Naive thymus-derived CD4-positive, alpha-beta T cell (primary cell): ENCODE results near the gene FRAT2. TPM values are rescaled to one million over a fixed set of nuclear protein-coding genes. Genes with fewer than 3 reads are reported as not detected.

Experiments used
- ATAC-seq: fragments of 150-1000 bp; cut with Tn5 transposase; 2 replicates; pipeline ENCODE4 v1.10.0; 2021; ENCODE audit warnings: mild to moderate bottlenecking, moderate library complexity
- CTCF ChIA-PET: fragments of 350-600 bp; sonication (Branson Sonifier 250); formaldehyde crosslinking; loops from one replicate; lab custom pipeline; 2021; ENCODE audit warnings: antibody characterized with exemption; lab: Charles Lee
- POLR2A ChIA-PET: fragments of 350-600 bp; sonication (Branson Sonifier 250); formaldehyde crosslinking; loops from one replicate; lab custom pipeline; 2021; ENCODE audit warnings: antibody characterized with exemption, inconsistent platforms; lab: Charles Lee
- DNase-seq, 9 donors: peaks; one replicate each; pipeline versions ENCODE4 v3.0.0 to v3.0.0-alpha.2; 2020 to 2022; ENCODE audit warnings: mixed read lengths in 1 of 9
- H3K27ac ChIP-seq: one replicate; pipeline ENCODE4 v1.7.0; 2013; ENCODE audit warnings: mild to moderate bottlenecking, low read depth, low read length, moderate library complexity
- H3K27me3 ChIP-seq, 2 donors: one replicate each; pipeline ENCODE4 v1.7.0; 2013; ENCODE audit warnings: low read length in 2 of 2, mild to moderate bottlenecking in 2 of 2, moderate library complexity in 2 of 2; ENCODE audit not compliant: control insufficient read depth in 2 of 2, insufficient read depth in 2 of 2
- H3K36me3 ChIP-seq, 3 experiments: 1 replicate in 2 of 3; 2 replicates in 1 of 3; pipeline ENCODE4 v1.7.0; 2013; ENCODE audit warnings: low read length in 3 of 3, mild to moderate bottlenecking in 3 of 3, moderate library complexity in 1 of 3; ENCODE audit not compliant: insufficient read depth in 3 of 3, control insufficient read depth in 2 of 3
- H3K4me1 ChIP-seq, 2 donors: one replicate each; pipeline ENCODE4 v1.7.0; 2013; ENCODE audit warnings: low read length in 2 of 2, mild to moderate bottlenecking in 2 of 2, moderate library complexity in 1 of 2; ENCODE audit not compliant: control insufficient read depth in 2 of 2, insufficient read depth in 2 of 2
- H3K4me3 ChIP-seq: 2 replicates; pipeline ENCODE4 v1.7.0; 2013; ENCODE audit warnings: mild to moderate bottlenecking, low read length
- H3K9me3 ChIP-seq, 3 experiments: 1 replicate in 2 of 3; 2 replicates in 1 of 3; pipeline ENCODE4 v1.7.0; 2013; ENCODE audit warnings: low read length in 3 of 3; ENCODE audit not compliant: control insufficient read depth in 2 of 3
- H3K27ac Mint-ChIP-seq, 9 donors: one replicate each; pipeline ENCODE4 v1.8.0; 2020 to 2022; ENCODE audit warnings: mixed read lengths in 9 of 9, mild to moderate bottlenecking in 8 of 9, moderate library complexity in 5 of 9, inconsistent platforms in 2 of 9
- H3K27me3 Mint-ChIP-seq, 5 donors: one replicate each; pipeline ENCODE4 v1.8.0; 2021 to 2022; ENCODE audit warnings: mixed read lengths in 5 of 5, mild to moderate bottlenecking in 1 of 5
- H3K36me3 Mint-ChIP-seq, 5 donors: one replicate each; pipeline ENCODE4 v1.8.0; 2020 to 2022; ENCODE audit warnings: mixed read lengths in 5 of 5, mild to moderate bottlenecking in 3 of 5, inconsistent platforms in 1 of 5
- H3K4me1 Mint-ChIP-seq, 7 donors: one replicate each; pipeline ENCODE4 v1.8.0; 2020 to 2022; ENCODE audit warnings: mixed read lengths in 7 of 7, mild to moderate bottlenecking in 3 of 7, inconsistent platforms in 1 of 7
- H3K4me3 Mint-ChIP-seq, 10 donors: one replicate each; pipeline ENCODE4 v1.8.0; 2020 to 2022; ENCODE audit warnings: mild to moderate bottlenecking in 10 of 10, mixed read lengths in 10 of 10, moderate library complexity in 6 of 10, inconsistent platforms in 2 of 10
- H3K9me3 Mint-ChIP-seq, 11 donors: one replicate each; pipeline ENCODE4 v1.8.0; 2020 to 2022; ENCODE audit warnings: mixed read lengths in 11 of 11, mild to moderate bottlenecking in 4 of 11, inconsistent platforms in 1 of 11, moderate library complexity in 1 of 11
- intact Hi-C, 2 donors: fragments of 100-400 bp; cut with micrococcal nuclease; formaldehyde crosslinking; loops; one replicate each; pipeline ENCODE4 v1.15.1; 2023
- polyA plus RNA-seq, 2 donors: library from polyadenylated mRNA; unstranded; fragments of 300-500 nt; fragmentation: Illumina TruSeq; gene quantifications; one replicate each; pipeline ENCODE4 v1.2.3, GENCODE V29; 2021
- total RNA-seq, 6 experiments: library from RNA in 5 of 6; stranded (reverse) in 5 of 6; gene quantifications; 1 replicate in 5 of 6; 2 replicates in 1 of 6; pipeline ENCODE4 v1.2.3 and lab custom pipeline; 2021 to 2026

The FRAT2 gene
- total and polyA plus RNA-seq, 7 experiments from 2014 or later: 9.3 to 39.7 (median 27.2) TPM

DNA sequence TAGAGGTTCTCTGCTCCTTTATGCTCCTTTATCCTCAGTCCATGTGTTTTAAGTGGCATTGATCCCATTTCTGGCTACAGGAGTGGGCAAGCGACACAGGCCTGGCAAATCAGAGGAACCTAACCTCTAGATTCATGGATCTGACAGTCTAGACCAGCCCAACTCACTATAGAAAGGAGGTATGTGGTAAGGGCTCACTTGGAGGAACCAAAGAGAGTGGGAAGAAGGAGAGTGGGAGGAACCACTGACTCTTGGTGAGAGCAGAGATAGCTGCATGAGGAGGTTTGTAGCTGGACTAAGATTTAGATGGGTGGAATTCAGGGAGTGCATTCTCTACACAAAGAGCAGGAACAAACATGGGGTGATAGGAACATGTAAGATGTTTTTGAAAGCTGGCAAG is 27.1 kb downstream of the FRAT2 start:
- intact Hi-C loops: no loop called here
- Histone ChIP-seq H3K4me1 (no peaks in the 10 kb centered on the region), H3K9me3 (no peaks in the 10 kb centered on the region), H3K4me3 (no peak overlapping the region), H3K27ac (no peak overlapping the region), H3K36me3 (no peaks in the 10 kb centered on the region), H3K27me3 (no peaks in the 10 kb centered on the region)
- ChIA-PET CTCF (interaction anchor here (0.6 to 1.0 kb wide), 3 partner anchors 20 to 35 kb away, joined by 3 to 5 read pairs (median 4); no protein-coding TSS in a partner anchor), POLR2A (interaction anchor here (3.3 kb wide), 1 partner anchor 12 kb away, joined by 12 read pairs; the partner anchor contains the start of gene FRAT1)
- Mint-ChIP-seq H3K4me3 (no peak overlapping the region), H3K36me3 (no peaks in the 10 kb centered on the region), H3K27ac (peak overlapping the region in 1 of 9 donors; percentile 17), H3K4me1 (no peaks in the 10 kb centered on the region), H3K27me3 (no peaks in the 10 kb centered on the region), H3K9me3 (no peaks in the 10 kb centered on the region)
- ATAC-seq (no peak), DNase-seq (no peak)

DNA sequence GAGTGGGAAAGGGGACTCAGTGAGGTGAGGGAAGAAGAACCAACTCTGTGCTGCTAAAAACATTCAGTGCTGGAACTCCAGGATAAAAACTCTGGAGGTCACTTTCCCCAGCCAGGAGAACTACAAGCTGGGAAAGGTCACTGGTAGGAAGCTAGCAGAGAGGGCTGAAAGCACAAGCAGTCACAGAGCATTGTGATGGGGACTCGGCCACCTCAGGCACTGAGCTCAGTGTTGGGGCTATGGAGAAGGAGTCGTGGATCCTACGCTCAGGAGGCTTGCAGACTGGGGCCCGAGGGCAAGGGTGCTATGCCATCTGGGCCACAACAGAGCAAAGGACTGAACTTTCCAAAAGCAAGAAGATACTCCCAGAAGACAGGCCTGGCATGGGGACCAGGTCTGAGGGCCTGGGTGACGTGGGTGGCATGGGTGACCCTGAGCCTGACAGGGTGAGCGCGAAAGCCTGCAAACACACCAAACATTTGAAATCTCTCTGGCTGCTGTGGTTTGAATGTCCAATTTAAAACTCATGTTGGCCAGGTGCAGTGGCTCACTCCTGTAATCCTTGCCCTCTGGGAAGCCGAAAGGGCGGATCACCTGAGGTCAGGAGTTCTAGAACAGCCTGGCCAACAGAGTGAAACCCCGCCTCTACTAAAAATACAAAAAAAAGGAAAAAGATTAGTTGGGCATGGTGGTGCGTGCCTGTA is 32.3 kb downstream of the FRAT2 start:
- CTCF ChIA-PET: no interaction called here
- intact Hi-C loops: no loop called here

GRCh38 chr10:97300980-97301379 is 33.5 kb downstream of the FRAT2 start:
- no peaks in the 10 kb centered on the region for H3K4me1 ChIP-seq
- CTCF ChIA-PET: no interaction called here
- peaks cover 0 to 4% (median 0%) of the 10 kb centered on the region in 7 donors for H3K4me1 Mint-ChIP-seq
- no peak overlapping the region for H3K27ac ChIP-seq
- H3K9me3 Mint-ChIP-seq: no peaks in the 10 kb centered on the region
- POLR2A ChIA-PET: interaction anchor here (1.5 kb wide), 1 partner anchor 25 kb away, joined by 3 read pairs; no protein-coding TSS in a partner anchor
- H3K4me3 Mint-ChIP-seq: no peak overlapping the region
- H3K27me3 Mint-ChIP-seq: peaks cover 0 to 7% (median 0%) of the 10 kb centered on the region in 5 donors
- no peak for ATAC-seq
- no peaks in the 10 kb centered on the region for H3K9me3 ChIP-seq
- H3K36me3 ChIP-seq: no peaks in the 10 kb centered on the region
- peaks cover 0 to 4% (median 0%) of the 10 kb centered on the region in 5 donors for H3K36me3 Mint-ChIP-seq
- H3K27ac Mint-ChIP-seq: no peak overlapping the region
- intact Hi-C loops: no loop called here
- no peaks in the 10 kb centered on the region for H3K27me3 ChIP-seq
- no peak for DNase-seq
- no peak overlapping the region for H3K4me3 ChIP-seq

More for the DNA sequence above, 32.3 kb downstream of the FRAT2 start:
- H3K27me3 Mint-ChIP-seq: peaks cover 0 to 7% (median 0%) of the 10 kb centered on the region in 5 donors
- Histone ChIP-seq H3K27ac (no peak overlapping the region), H3K27me3 (no peaks in the 10 kb centered on the region), H3K36me3 (no peaks in the 10 kb centered on the region), H3K4me1 (no peaks in the 10 kb centered on the region), H3K9me3 (no peaks in the 10 kb centered on the region), H3K4me3 (no peak overlapping the region)
- H3K9me3 Mint-ChIP-seq: no peaks in the 10 kb centered on the region
- POLR2A ChIA-PET: interaction anchor here (1.5 kb wide), 1 partner anchor 24 kb away, joined by 3 read pairs; no protein-coding TSS in a partner anchor
- no peak for ATAC-seq
- peaks cover 0 to 4% (median 0%) of the 10 kb centered on the region in 5 donors for H3K36me3 Mint-ChIP-seq
- no peak overlapping the region for H3K27ac Mint-ChIP-seq
- no peak for DNase-seq
- no peak overlapping the region for H3K4me3 Mint-ChIP-seq
- peaks cover 0 to 4% (median 0%) of the 10 kb centered on the region in 7 donors for H3K4me1 Mint-ChIP-seq

- ATAC-seq (no peak), DNase-seq (no peak)
- Histone ChIP-seq H3K36me3 (no peaks in the 10 kb centered on the region), H3K4me3 (no peak overlapping the region), H3K4me1 (no peaks in the 10 kb centered on the region), H3K9me3 (no peaks in the 10 kb centered on the region), H3K27me3 (no peaks in the 10 kb centered on the region), H3K27ac (no peak overlapping the region)
- ChIA-PET POLR2A (interaction anchor here (0.7 to 1.2 kb wide), 2 partner anchors 19 to 31 kb away, joined by 3 read pairs; no protein-coding TSS in a partner anchor), CTCF (no interaction called here)
- Mint-ChIP-seq H3K9me3 (no peaks in the 10 kb centered on the region), H3K36me3 (peaks cover 0 to 4% (median 0%) of the 10 kb centered on the region in 5 donors), H3K4me1 (peaks cover 0 to 4% (median 0%) of the 10 kb centered on the region in 7 donors), H3K4me3 (no peak overlapping the region), H3K27ac (no peak overlapping the region), H3K27me3 (peaks cover 0 to 7% (median 0%) of the 10 kb centered on the region in 5 donors)
- intact Hi-C loops: no loop called here
Observed at GRCh38 chr10:97298223-97298571, 36.3 kb downstream of the FRAT2 start.

DNA sequence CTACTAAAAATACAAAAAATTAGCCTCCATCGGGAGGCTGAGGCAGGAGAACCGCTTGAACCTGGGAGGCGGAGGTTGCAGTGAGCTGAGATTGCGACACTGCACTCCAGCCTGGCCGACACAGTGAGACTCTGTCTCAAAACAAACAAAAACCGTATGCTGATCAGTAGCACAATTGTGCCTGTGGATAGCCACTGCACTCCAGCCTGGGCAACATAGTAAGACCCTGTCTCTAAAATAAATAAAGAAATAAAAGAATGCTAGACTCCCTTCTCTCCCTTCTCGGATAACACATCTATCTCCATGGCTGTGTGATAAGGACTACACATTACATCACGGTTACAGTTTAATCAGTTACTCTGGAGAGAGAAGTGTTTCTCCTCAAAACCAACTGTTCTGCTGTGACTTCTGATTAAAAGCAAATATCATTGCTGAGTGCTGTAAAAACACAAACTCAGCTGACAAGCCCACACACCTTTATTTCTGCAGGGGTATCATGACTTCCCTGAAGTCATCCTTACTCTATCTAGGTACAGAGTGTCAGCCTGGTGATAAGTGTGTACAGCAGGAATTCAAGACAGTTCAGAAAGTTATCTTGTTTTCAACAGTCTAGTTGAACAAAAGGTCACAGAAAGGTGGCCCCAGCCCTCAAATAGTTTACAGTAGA is 36.8 kb downstream of the FRAT2 start:
- H3K27ac Mint-ChIP-seq: no peak overlapping the region
- ChIA-PET POLR2A (interaction anchor here (1.2 kb wide), 1 partner anchor 19 kb away, joined by 3 read pairs; no protein-coding TSS in a partner anchor), CTCF (no interaction called here)

DNA sequence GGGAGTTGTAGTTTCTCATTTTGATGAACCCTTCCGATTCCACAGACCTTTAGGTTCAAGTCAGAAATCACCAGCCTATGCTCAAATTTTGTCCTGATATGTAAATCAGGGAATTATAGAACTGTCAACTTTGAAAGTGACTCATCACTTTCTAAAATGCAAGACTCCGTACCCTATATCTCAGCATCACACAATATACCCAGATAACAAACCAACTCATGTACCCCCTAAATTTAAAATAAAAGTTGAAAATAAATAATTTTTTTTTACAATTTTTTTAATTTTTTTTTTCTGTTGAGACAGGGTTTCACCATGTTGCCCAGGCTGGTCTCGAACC is 41.7 kb downstream of the FRAT2 start:
- Histone ChIP-seq H3K27me3 (no peaks in the 10 kb centered on the region), H3K36me3 (peaks cover 0 to 5% (median 0%) of the 10 kb centered on the region in 3 experiments), H3K9me3 (no peaks in the 10 kb centered on the region), H3K27ac (no peak overlapping the region), H3K4me3 (no peak overlapping the region), H3K4me1 (peaks cover 4 to 8% of the 10 kb centered on the region in 2 donors)
- ATAC-seq (no peak), DNase-seq (no peak)
- intact Hi-C loops: loop anchor here (1.0 to 2.0 kb wide), 11 partner anchors 14 to 394 kb away; partner anchors contain the start of genes FRAT1 (in 2 of the 2), FRAT2 (in 2 of the 2), MMS19 (in 2 of the 2) and MORN4 (in 2 of the 2)
- Mint-ChIP-seq H3K27ac (peak overlapping the region; percentile 32 to 98 (median 92)), H3K4me3 (peak overlapping the region; percentile 83 to 97 (median 95)), H3K27me3 (peaks cover 0 to 6% (median 0%) of the 10 kb centered on the region in 5 donors), H3K9me3 (peaks cover 0 to 2% (median 0%) of the 10 kb centered on the region in 11 donors), H3K4me1 (peaks cover 17 to 26% (median 24%) of the 10 kb centered on the region in 7 donors), H3K36me3 (peaks cover 0 to 5% (median 0%) of the 10 kb centered on the region in 5 donors)
- ChIA-PET CTCF (interaction anchor here (1.6 kb wide), 1 partner anchor 26 kb away, joined by 4 read pairs; the partner anchor contains the start of gene FRAT1), POLR2A (interaction anchor here (0.6 to 4.1 kb wide), 3 partner anchors 28 to 128 kb away, joined by 4 to 22 read pairs (median 13); partner anchors contain the start of genes FRAT1 and FRAT2)

More for the DNA sequence above, 36.8 kb downstream of the FRAT2 start:
- Histone ChIP-seq H3K36me3 (no peaks in the 10 kb centered on the region), H3K27me3 (no peaks in the 10 kb centered on the region), H3K27ac (no peak overlapping the region), H3K4me3 (no peak overlapping the region), H3K9me3 (no peaks in the 10 kb centered on the region), H3K4me1 (no peaks in the 10 kb centered on the region)
- Mint-ChIP-seq H3K9me3 (no peaks in the 10 kb centered on the region), H3K4me3 (no peak overlapping the region), H3K27me3 (peaks cover 0 to 9% (median 0%) of the 10 kb centered on the region in 5 donors), H3K36me3 (peaks cover 0 to 4% (median 0%) of the 10 kb centered on the region in 5 donors), H3K4me1 (peaks cover 0 to 6% (median 2%) of the 10 kb centered on the region in 7 donors)
- DNase-seq (no peak), ATAC-seq (no peak)
- intact Hi-C loops: no loop called here
